ENCODE results near the gene ZNF784. TPM values are rescaled to one million over a fixed set of nuclear protein-coding genes. Genes with fewer than 3 reads are reported as not detected.
A peak's percentile ranks its signal among the peaks of the same experiment; 100 is the strongest.

ZNF784 gene
- total and polyA plus RNA-seq, 9 of the 15 experiments (the other 6 are each of a cell fraction or from before 2014, with no cell fraction given): 0.14 to 6.1 (median 2.1) TPM

DNA sequence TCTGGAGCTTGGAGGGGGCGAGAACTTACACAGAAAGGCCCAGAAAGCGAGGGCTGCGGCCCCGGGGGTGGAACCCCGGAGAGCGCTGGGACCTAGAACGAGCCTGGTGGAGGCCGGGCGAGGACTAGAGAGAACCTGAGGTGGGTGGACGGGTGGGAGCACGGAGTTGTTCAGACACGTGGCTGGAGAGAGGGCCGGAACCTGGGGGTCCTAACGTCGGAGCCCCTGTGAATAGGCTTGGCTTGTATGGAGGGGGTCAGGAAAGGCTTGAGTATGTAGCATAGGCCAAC is 19.5 kb upstream of the ZNF784 start (continued):
- TF ChIP-seq RBFOX2 (IDR thresholded peaks at IDR 0.05; ENCODE audit: low read depth, low read length): peak; percentile 26; the same call in 1 of the 2 replicates
- no peak for TF ChIP-seq ZNF76 (CRISPR knock-in tag; IDR thresholded peaks at IDR 0.05; ENCODE audit: borderline replicate concordance)
- TF ChIP-seq SMC3 (conservative IDR thresholded peaks at IDR 0.05; ENCODE audit: insufficient read depth, low read depth, low read length): no peak
- no peak for TF ChIP-seq GABPB2 (CRISPR knock-in tag; conservative IDR thresholded peaks at IDR 0.05)
- TF ChIP-seq ZEB2 (IDR thresholded peaks at IDR 0.05): no peak
- no peak for TF ChIP-seq ZNF197 (CRISPR knock-in tag; IDR thresholded peaks at IDR 0.05; ENCODE audit: low read depth)
- peak; percentile 25; the same call in 1 of the 2 replicates for TF ChIP-seq ZNF263 (CRISPR knock-in tag; IDR thresholded peaks at IDR 0.05; ENCODE audit: borderline replicate concordance)
- peak; percentile 76 for TF ChIP-seq POLR2G (IDR thresholded peaks at IDR 0.05; ENCODE audit: low read depth, low read length)
- no peak for TF ChIP-seq MAFG (tag; conservative IDR thresholded peaks at IDR 0.05)
- 0 out of 2 replicates have a peak, but pooled peaks have one; percentile 4 for TF ChIP-seq NFRKB (IDR thresholded peaks at IDR 0.05; ENCODE audit: low read depth)
- TF ChIP-seq CHD4 (IDR thresholded peaks at IDR 0.05; ENCODE audit: insufficient read depth, insufficient replicate concordance, low read depth, low read length, poor library complexity, severe bottlenecking): no peak
- peak; percentile 9 for TF ChIP-seq RBBP5 (IDR thresholded peaks at IDR 0.05; ENCODE audit: borderline replicate concordance, insufficient read depth, low read length, poor library complexity, severe bottlenecking)
- TF ChIP-seq CBX2 (IDR thresholded peaks at IDR 0.05; ENCODE audit: insufficient read depth, low read length, poor library complexity, severe bottlenecking): no peak
- TF ChIP-seq EP400 (IDR thresholded peaks at IDR 0.05): no peak
- TF ChIP-seq, protein P1, sequence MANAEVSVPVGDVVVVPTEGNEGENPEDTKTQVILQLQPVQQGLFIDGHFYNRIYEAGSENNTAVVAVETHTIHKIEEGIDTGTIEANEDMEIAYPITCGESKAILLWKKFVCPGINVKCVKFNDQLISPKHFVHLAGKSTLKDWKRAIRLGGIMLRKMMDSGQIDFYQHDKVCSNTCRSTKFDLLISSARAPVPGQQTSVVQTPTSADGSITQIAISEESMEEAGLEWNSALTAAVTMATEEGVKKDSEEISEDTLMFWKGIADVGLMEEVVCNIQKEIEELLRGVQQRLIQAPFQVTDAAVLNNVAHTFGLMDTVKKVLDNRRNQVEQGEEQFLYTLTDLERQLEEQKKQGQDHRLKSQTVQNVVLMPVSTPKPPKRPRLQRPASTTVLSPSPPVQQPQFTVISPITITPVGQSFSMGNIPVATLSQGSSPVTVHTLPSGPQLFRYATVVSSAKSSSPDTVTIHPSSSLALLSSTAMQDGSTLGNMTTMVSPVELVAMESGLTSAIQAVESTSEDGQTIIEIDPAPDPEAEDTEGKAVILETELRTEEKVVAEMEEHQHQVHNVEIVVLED (CRISPR knock-in tag; IDR thresholded peaks at IDR 0.05): no peak
- TF ChIP-seq HOXB6 (CRISPR knock-in tag; IDR thresholded peaks at IDR 0.05; ENCODE audit: borderline replicate concordance): no peak
- TF ChIP-seq, protein P2, sequence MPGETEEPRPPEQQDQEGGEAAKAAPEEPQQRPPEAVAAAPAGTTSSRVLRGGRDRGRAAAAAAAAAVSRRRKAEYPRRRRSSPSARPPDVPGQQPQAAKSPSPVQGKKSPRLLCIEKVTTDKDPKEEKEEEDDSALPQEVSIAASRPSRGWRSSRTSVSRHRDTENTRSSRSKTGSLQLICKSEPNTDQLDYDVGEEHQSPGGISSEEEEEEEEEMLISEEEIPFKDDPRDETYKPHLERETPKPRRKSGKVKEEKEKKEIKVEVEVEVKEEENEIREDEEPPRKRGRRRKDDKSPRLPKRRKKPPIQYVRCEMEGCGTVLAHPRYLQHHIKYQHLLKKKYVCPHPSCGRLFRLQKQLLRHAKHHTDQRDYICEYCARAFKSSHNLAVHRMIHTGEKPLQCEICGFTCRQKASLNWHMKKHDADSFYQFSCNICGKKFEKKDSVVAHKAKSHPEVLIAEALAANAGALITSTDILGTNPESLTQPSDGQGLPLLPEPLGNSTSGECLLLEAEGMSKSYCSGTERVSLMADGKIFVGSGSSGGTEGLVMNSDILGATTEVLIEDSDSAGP (CRISPR knock-in tag; IDR thresholded peaks at IDR 0.05): no peak
- TF ChIP-seq PHF20 (IDR thresholded peaks at IDR 0.05; ENCODE audit: partially characterized antibody): no peak

Data from K562 (cell line).